ENCODE data around the gene YTHDF1. TPM values are rescaled to one million over a fixed set of nuclear protein-coding genes. Genes with fewer than 3 reads are reported as not detected.

YTHDF1 gene
- total and polyA plus RNA-seq, 2 of the 4 experiments (the other 2 are of a cell fraction): 10.9 to 22.6 TPM

GRCh38 chr20:63219866-63220521, 4.1 kb upstream of the YTHDF1 start:
- dilution Hi-C loops (cut with HindIII; ENCODE audit: low sequenced_read_pairs, unreplicated experiment): no loop called here
- TF ChIP-seq RAD21 (IDR thresholded peaks at IDR 0.05; ENCODE audit: low read length): no peak
- no peak for TF ChIP-seq FOS (IDR thresholded peaks at IDR 0.05; ENCODE audit: low read depth, low read length)
- no peak for TF ChIP-seq MAZ (IDR thresholded peaks at IDR 0.05; ENCODE audit: borderline replicate concordance, low read depth, low read length)
- TF ChIP-seq ELK1 (IDR thresholded peaks at IDR 0.05; ENCODE audit: borderline replicate concordance, low read depth, low read length): no peak
- no peak for TF ChIP-seq RFX5 (IDR thresholded peaks at IDR 0.05; ENCODE audit: low read depth, low read length)
- TF ChIP-seq USF2 (IDR thresholded peaks at IDR 0.05; ENCODE audit: low read depth, low read length): no peak
- TF ChIP-seq BHLHE40 (IDR thresholded peaks at IDR 0.05; ENCODE audit: low read depth, low read length): no peak
- TF ChIP-seq NFE2L2 (IDR thresholded peaks at IDR 0.05; ENCODE audit: low read depth, low read length): no peak
- no peak for TF ChIP-seq CTCF (conservative IDR thresholded peaks at IDR 0.05; ENCODE audit: low read depth, low read length)
- no peak for TF ChIP-seq MAFK (IDR thresholded peaks at IDR 0.05; ENCODE audit: low read depth, low read length)
- no peak for TF ChIP-seq RCOR1 (IDR thresholded peaks at IDR 0.05; ENCODE audit: insufficient replicate concordance, low read length)
- no peak for TF ChIP-seq CHD1 (IDR thresholded peaks at IDR 0.05; ENCODE audit: low read depth, low read length)
- no peak for TF ChIP-seq MXI1 (IDR thresholded peaks at IDR 0.05; ENCODE audit: borderline replicate concordance, low read depth, low read length)
- TF ChIP-seq POLR2A (IDR thresholded peaks at IDR 0.05; ENCODE audit: low read depth, low read length): no peak
- no peak for TF ChIP-seq SMC3 (IDR thresholded peaks at IDR 0.05; ENCODE audit: low read depth, low read length)
- no peak for TF ChIP-seq CEBPB (IDR thresholded peaks at IDR 0.05; ENCODE audit: low read depth, low read length)
- CTCF ChIA-PET: no interaction called here
- WGBS, 2 experiments (ENCODE audit: extremely low coverage in 2 of 2, insufficient read length in 1 of 2): 70% methylated on average over 12 of the region's 25 CpGs; no CpG with 5 or more reads in 1 of the 2 experiments
- no peak overlapping the region for H3K18ac ChIP-seq (ENCODE audit: low read depth, low read length)
- H3K14ac ChIP-seq (replicated peaks; ENCODE audit: low read depth, low read length): no peak overlapping the region
- no peak overlapping the region for H2AFZ ChIP-seq (replicated peaks; ENCODE audit: low read length, poor library complexity)
- H3K27ac ChIP-seq (ENCODE audit: insufficient read depth, low read length): no peak overlapping the region
- H3K4me2 ChIP-seq (ENCODE audit: low read depth, low read length): no peak overlapping the region
- H4K5ac ChIP-seq (ENCODE audit: low read depth, low read length): no peak overlapping the region
- H3K27me3 ChIP-seq (ENCODE audit: control insufficient read depth, insufficient read depth, low read length): peaks cover 28% of the 10 kb centered on the region
- H3K4ac ChIP-seq (ENCODE audit: low read depth, low read length): no peak overlapping the region
- H2BK20ac ChIP-seq (ENCODE audit: low read depth, low read length): no peak overlapping the region
- H2BK15ac ChIP-seq (ENCODE audit: low read depth, low read length): no peak overlapping the region
- H3K4me3 ChIP-seq (ENCODE audit: insufficient read depth, low read depth, low read length): no peak overlapping the region
- H3K9me1 ChIP-seq (ENCODE audit: insufficient read depth, low read length): no peaks in the 10 kb centered on the region
- no peaks in the 10 kb centered on the region for H3K9me3 ChIP-seq (ENCODE audit: control insufficient read depth, insufficient read depth, low read length)
- no peak overlapping the region for H2BK5ac ChIP-seq (ENCODE audit: low read depth, low read length, poor library complexity, severe bottlenecking)
- no peak overlapping the region for H3K9ac ChIP-seq (ENCODE audit: low read depth, low read length)
- BruUV-seq (replicated peaks): no TSS peak
- no peak overlapping the region for H4K8ac ChIP-seq (ENCODE audit: low read depth in 2 of 2, low read length in 2 of 2)
- no peak overlapping the region for H2BK120ac ChIP-seq (ENCODE audit: low read depth, low read length)
- no peak overlapping the region for H3K56ac ChIP-seq (ENCODE audit: extremely low read depth, insufficient read depth, low read length)
- no peak overlapping the region for H2AK9ac ChIP-seq (replicated peaks; ENCODE audit: low read depth, low read length, poor library complexity)
- POLR2A ChIA-PET (ENCODE audit: unreplicated experiment): no interaction called here
- 0 out of 2 replicates have a peak overlapping the region, but pooled peaks have one; percentile 39 for H2AK5ac ChIP-seq (ENCODE audit: low read depth, low read length)
- no peaks in the 10 kb centered on the region for H3K36me3 ChIP-seq (ENCODE audit: control insufficient read depth, insufficient read depth, low read length)
- peaks cover under 1 to 5% of the 10 kb centered on the region in 2 experiments; a peak in 2 of 4 replicates for H3K79me1 ChIP-seq (ENCODE audit: low read depth in 1 of 2, low read length in 2 of 2)
- intact Hi-C loops (cut with micrococcal nuclease): loop anchor here (5.0 kb wide), 2 partner anchors 52 to 162 kb away; partner anchors contain the start of gene ARFGAP1
- no peak for ATAC-seq (ENCODE audit: low read depth)
- H4K91ac ChIP-seq (ENCODE audit: insufficient read depth, low read depth, low read length): no peak overlapping the region
- H3K4me1 ChIP-seq (ENCODE audit: control insufficient read depth, insufficient read depth, low read length): peaks cover 13% of the 10 kb centered on the region
- peaks cover 19% of the 10 kb centered on the region for H4K20me1 ChIP-seq (ENCODE audit: insufficient read depth, low read length)
- H3K23ac ChIP-seq (ENCODE audit: low read depth, low read length): no peak overlapping the region
- in situ Hi-C loops (cut with MboI; ENCODE audit: low sequenced_read_pairs): no loop called here
- no peak for DNase-seq
